Dendritic cell treated with granulocyte-macrophage colony-stimulating factor and Interleukin-4, amounts not matched to agents 40 ng/mL and 50 ng/mL, for 4 days (primary cell): ENCODE measurements around the gene PPM1B.

Source experiments
- H3K27ac Mint-ChIP-seq: one replicate; pipeline ENCODE4 v1.8.0; 2022; ENCODE audit warnings: mild to moderate bottlenecking, mixed read lengths
- H3K27me3 Mint-ChIP-seq: one replicate; pipeline ENCODE4 v1.8.0; 2022; ENCODE audit warnings: mild to moderate bottlenecking, mixed read lengths
- H3K36me3 Mint-ChIP-seq: one replicate; pipeline ENCODE4 v1.8.0; 2022; ENCODE audit warnings: low read depth, mixed read lengths
- H3K4me1 Mint-ChIP-seq: one replicate; pipeline ENCODE4 v1.8.0; 2022; ENCODE audit warnings: low read depth, mixed read lengths
- H3K4me3 Mint-ChIP-seq: one replicate; pipeline ENCODE4 v1.8.0; 2022; ENCODE audit warnings: mild to moderate bottlenecking, moderate library complexity, mixed read lengths
- H3K9me3 Mint-ChIP-seq: one replicate; pipeline ENCODE4 v1.8.0; 2022; ENCODE audit warnings: mixed read lengths
- intact Hi-C: fragments of 100-400 bp; cut with micrococcal nuclease; formaldehyde crosslinking; loops from one replicate; pipeline ENCODE4 v1.15.0; 2022

PPM1B gene

DNA sequence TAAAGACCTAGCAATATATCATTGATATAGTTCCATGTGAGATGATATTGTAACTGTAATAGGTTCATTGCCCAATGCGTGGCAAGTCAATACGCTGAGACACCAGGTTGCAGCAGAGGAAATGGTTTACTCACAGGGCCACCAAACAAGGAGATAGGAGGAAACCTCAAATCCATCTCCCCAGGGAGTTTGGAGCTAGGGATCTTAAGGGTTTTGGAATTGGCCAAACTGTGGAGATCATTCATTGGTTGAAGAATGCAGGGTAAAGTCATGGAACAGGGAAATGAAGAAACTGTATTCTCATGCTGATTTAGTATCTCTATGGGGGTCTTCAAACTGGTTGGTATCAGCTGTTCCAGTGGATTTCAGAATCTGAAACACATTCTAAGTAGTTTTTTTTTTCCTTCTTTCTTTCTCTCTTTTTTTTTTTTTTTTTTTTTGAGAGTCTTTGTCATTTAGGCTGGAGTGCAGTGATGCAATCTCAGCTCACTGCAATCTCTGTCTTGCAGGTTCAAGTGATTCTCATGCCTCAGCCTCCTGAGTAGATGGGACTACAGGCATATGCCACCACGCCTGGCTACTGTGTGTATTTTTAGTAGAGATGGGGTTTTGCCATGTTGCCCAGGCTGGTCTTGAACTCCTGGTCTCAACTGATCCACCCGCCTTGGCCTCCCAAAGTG is 30.7 kb upstream of the PPM1B start:
- peaks cover 12% of the 10 kb centered on the region for H3K4me1 Mint-ChIP-seq
- H3K27me3 Mint-ChIP-seq: no peaks in the 10 kb centered on the region
- intact Hi-C loops: no loop called here
- H3K27ac Mint-ChIP-seq: no peak overlapping the region
- H3K4me3 Mint-ChIP-seq: no peak overlapping the region
- H3K9me3 Mint-ChIP-seq: no peaks in the 10 kb centered on the region
- no peaks in the 10 kb centered on the region for H3K36me3 Mint-ChIP-seq

DNA sequence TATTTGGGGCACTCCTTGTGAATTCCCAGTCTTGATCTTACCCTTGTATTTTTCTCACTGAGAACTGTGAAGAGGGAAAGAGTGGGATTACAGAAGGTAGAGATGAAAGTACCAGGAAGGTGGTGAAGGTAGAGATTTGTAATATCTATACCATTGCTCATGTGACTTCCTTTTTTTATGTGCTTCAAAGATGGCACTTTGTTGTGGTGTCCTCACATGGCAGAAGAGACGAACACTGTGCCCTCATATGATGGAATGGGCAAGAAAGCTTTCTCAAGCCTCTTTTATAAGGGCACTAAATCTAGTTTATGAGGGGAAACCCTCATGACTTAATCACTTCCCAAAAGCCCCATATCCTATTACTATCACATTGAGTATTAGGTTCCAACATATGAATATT is 28.9 kb upstream of the PPM1B start:
- no peaks in the 10 kb centered on the region for H3K27me3 Mint-ChIP-seq
- no peaks in the 10 kb centered on the region for H3K36me3 Mint-ChIP-seq
- intact Hi-C loops: no loop called here
- H3K4me1 Mint-ChIP-seq: peaks cover 12% of the 10 kb centered on the region
- H3K4me3 Mint-ChIP-seq: no peak overlapping the region
- no peaks in the 10 kb centered on the region for H3K9me3 Mint-ChIP-seq
- no peak overlapping the region for H3K27ac Mint-ChIP-seq

DNA sequence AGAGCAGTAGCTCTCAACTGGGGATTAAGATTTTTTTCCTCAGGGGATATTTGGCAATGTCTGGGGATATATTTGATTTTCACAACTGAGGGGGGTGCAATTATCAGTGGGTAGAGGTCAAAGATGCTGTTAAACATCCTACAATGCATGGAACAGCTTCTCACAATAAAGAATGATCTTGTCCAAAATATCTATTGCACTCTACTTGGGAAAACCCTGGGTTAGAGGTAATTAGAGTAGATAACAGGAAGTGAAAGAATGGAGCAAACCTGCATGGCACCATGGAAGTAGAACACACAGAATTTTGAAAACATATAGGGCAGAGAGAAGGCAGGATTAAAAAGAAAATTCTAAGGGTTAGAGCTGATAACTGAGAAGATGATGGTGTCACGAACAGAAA is 26.4 kb upstream of the PPM1B start:
- intact Hi-C loops: no loop called here
- no peak overlapping the region for H3K4me3 Mint-ChIP-seq

DNA sequence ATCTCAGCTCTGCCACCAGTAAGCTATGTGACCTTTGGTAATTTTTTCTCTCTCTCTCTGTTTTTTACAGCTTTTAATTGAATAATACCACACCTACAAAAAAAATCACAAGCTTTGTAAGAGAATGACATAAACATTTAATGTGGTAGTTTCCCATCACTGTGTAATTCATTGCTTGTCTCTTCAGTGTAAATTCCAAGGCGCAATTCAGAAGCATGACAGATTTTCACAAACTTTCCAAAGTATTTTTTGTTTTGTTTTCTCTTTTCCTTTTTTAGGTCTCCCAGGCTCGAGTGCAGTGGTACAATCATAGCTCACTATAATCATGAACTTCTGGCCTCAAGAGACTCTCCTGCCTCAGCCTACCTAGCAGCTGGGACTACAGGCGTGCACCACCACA is 25.0 kb upstream of the PPM1B start:
- Mint-ChIP-seq H3K36me3 (no peaks in the 10 kb centered on the region), H3K9me3 (no peaks in the 10 kb centered on the region), H3K4me1 (peaks cover 7% of the 10 kb centered on the region), H3K27ac (no peak overlapping the region), H3K27me3 (no peaks in the 10 kb centered on the region), H3K4me3 (no peak overlapping the region)
- intact Hi-C loops: no loop called here

More for the DNA sequence above, 26.4 kb upstream of the PPM1B start:
- H3K4me1 Mint-ChIP-seq: peaks cover 12% of the 10 kb centered on the region
- H3K36me3 Mint-ChIP-seq: no peaks in the 10 kb centered on the region
- H3K27ac Mint-ChIP-seq: no peak overlapping the region
- H3K27me3 Mint-ChIP-seq: no peaks in the 10 kb centered on the region
- H3K9me3 Mint-ChIP-seq: no peaks in the 10 kb centered on the region

DNA sequence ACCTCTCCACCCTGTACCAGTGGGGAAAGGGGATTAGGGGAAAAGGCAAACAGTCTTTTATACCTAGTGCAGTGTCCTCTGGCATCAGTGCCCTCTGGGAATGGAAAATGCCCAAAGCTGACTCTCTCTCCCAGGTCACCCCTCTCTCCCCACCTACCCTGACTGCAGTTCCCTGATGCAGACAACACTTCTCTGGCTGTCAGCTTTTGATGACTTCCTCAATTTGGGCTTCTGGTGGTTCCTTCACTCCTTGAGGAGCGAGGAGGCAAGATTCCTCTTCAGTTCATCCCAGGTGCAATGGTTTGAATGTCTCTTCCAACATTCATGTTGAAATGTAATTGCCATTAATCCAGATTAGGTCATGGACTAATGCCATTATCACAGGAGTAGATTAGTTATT is 19.7 kb upstream of the PPM1B start:
- no peaks in the 10 kb centered on the region for H3K4me1 Mint-ChIP-seq
- intact Hi-C loops: no loop called here
- no peak overlapping the region for H3K27ac Mint-ChIP-seq
- H3K9me3 Mint-ChIP-seq: no peaks in the 10 kb centered on the region
- H3K36me3 Mint-ChIP-seq: no peaks in the 10 kb centered on the region
- H3K4me3 Mint-ChIP-seq: no peak overlapping the region
- no peaks in the 10 kb centered on the region for H3K27me3 Mint-ChIP-seq

DNA sequence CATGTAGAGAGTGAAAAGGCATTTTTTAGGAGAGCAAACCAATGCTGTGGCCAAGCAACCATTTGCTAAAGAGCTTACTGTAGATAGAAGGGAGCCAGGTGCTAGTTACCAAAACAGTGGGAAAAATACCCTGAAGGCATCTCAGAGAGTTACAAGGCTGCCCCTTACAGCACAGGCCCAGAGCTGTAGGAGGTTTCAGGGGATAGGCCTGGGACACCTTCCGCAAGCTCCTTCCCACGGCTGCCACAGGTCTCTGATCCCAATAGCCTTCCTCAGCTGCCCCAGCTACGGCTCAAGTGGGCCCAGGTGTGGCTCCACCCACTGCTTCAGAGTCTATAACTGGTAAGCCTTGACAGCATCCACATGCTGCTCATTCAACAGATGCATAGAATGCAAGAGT is 18.2 kb upstream of the PPM1B start:
- Mint-ChIP-seq H3K36me3 (no peaks in the 10 kb centered on the region), H3K27ac (no peak overlapping the region), H3K4me3 (no peak overlapping the region), H3K9me3 (no peaks in the 10 kb centered on the region), H3K4me1 (no peaks in the 10 kb centered on the region), H3K27me3 (no peaks in the 10 kb centered on the region)
- intact Hi-C loops: no loop called here

DNA sequence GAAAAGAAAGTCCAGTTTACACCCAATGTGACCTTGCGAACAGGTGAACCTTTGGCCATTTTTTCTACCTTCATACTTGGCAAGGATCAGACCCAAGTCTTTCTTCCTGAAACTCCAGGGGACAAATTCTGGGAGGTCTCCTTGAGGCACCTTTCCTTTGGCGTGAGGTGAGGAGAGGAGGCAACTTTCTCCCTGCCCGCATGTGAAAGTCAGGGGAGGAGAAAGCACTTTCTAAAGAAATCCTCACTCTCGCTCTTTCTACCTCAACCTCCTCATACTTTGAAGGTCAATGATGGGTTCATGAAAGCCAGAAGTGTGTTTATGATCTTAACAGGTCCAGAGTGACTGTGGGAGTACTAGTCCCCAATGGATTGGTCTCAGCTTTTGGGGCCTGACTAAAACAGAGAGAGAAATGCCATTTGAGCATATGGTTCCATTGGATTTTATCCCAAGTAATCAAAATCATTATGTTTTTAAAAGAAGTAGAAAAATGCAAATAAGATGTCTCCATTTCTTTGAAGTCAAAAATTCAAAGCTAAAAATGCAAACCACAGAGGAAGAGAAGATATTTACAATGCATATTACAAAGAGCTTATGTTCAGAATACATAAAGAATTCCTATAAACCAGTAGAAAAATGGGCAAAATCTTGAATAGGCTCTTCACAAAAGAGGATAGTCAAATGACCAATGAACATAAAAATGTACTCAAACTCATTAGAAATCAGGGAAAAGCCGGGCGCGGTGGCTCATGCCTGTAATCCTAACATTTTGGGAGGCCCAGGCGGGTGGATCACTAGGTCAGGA is 15.6 kb upstream of the PPM1B start:
- no peak overlapping the region for H3K27ac Mint-ChIP-seq
- H3K9me3 Mint-ChIP-seq: no peaks in the 10 kb centered on the region
- no peak overlapping the region for H3K4me3 Mint-ChIP-seq
- H3K36me3 Mint-ChIP-seq: no peaks in the 10 kb centered on the region
- no peaks in the 10 kb centered on the region for H3K27me3 Mint-ChIP-seq
- intact Hi-C loops: no loop called here
- no peaks in the 10 kb centered on the region for H3K4me1 Mint-ChIP-seq

DNA sequence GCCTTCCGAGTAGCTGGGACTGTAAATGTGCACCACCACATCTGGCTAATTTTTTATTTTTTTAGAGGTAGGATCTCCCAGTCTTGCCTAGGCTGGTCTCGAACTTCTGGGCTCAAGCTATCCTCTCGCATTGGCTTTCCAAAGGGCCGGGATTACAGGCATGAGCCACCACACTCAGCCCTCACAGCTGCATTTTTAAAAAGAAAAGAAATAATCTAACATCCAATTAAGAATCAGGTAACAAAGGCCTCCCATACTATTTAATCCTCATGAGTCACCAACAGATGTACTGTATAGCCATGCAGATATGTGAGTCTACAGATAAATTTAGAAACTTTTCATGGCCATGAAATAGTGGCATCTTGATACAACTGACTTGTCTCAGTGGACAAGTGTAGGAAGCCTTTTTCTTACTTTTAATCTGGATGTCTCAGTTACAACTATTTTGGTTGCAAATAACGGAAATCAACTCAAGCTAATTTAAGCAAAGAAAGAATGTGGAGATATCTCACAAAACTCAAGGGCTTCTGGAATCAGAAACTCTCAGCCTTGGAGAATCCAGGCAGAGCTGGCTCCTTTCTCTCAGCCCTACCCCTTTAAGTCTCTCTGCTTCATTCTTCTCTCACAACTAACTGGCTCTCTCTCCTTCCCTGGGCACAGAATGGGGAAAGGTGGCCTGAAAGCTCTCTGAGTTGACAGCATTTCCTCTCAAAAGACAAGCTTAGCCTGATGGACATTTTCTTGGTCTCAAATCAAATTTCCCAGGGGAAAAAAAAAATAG is 12.8 kb upstream of the PPM1B start:
- H3K27ac Mint-ChIP-seq: no peak overlapping the region
- no peaks in the 10 kb centered on the region for H3K9me3 Mint-ChIP-seq
- intact Hi-C loops: no loop called here
- H3K4me1 Mint-ChIP-seq: no peaks in the 10 kb centered on the region
- no peaks in the 10 kb centered on the region for H3K36me3 Mint-ChIP-seq
- H3K27me3 Mint-ChIP-seq: no peaks in the 10 kb centered on the region
- H3K4me3 Mint-ChIP-seq: no peak overlapping the region

DNA sequence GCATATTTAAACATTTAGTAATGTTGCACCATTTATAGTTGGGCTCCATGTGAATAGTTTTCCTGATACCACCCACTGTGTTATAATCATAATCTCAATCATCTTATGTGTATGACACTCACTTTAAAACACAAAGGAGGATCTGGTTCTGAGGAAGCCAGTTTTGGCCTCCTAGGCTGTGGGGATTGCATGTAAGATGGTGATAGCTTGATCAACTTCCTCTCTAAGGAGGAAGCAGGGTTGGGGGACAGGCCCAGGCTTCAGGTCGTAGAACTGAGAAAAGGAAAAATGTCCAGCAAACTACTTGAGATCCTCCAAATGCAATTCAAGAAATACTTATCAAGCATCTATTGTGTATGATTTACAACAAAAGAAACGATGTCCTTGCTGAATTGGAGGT is 4.9 kb upstream of the PPM1B start:
- Mint-ChIP-seq H3K27me3 (no peaks in the 10 kb centered on the region), H3K9me3 (no peaks in the 10 kb centered on the region), H3K27ac (no peak overlapping the region), H3K36me3 (peaks cover 3% of the 10 kb centered on the region), H3K4me1 (peaks cover 19% of the 10 kb centered on the region), H3K4me3 (no peak overlapping the region)
- intact Hi-C loops: no loop called here

DNA sequence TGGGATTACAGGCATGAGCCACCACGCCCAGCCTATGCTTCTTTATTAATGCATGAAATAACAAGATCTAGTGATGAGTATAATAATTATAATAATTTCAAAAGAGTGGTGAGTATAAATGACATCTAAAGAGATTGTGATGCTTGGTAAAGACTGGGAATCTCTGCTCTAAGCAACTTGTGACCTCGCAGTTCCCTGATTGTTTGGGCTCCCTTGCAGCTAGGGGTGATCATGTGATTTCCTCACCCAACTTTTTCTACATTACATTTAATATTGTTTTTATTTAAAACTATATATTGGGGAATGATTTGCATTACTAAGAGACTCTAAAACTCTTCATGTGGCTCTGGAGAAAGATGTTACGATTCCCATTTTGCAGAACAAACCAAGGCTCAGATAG is 4.1 kb upstream of the PPM1B start:
- no peak overlapping the region for H3K27ac Mint-ChIP-seq
- intact Hi-C loops: no loop called here
- H3K36me3 Mint-ChIP-seq: peaks cover 12% of the 10 kb centered on the region
- peaks cover 19% of the 10 kb centered on the region for H3K4me1 Mint-ChIP-seq
- no peaks in the 10 kb centered on the region for H3K9me3 Mint-ChIP-seq
- no peaks in the 10 kb centered on the region for H3K27me3 Mint-ChIP-seq
- H3K4me3 Mint-ChIP-seq: no peak overlapping the region

DNA sequence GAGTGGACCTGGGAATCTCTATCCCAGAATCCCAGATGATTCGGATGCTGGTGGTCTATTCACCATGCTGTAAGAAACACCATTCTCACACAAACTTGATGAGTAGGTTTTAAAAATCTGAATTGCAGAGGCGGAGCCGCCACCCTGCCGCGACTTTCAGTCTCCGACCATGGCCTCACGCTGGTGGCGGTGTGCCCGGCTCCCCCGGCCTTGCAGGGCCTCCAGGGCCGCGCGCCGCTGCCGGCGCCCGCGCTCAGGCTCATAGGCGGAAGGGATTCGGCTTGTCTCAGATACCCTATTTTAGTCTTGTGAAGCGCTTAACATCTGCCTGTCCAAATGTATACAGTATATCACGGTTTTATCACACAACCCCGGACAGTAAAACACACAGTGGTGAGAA is 2.6 kb upstream of the PPM1B start:
- no peak overlapping the region for H3K4me3 Mint-ChIP-seq

DNA sequence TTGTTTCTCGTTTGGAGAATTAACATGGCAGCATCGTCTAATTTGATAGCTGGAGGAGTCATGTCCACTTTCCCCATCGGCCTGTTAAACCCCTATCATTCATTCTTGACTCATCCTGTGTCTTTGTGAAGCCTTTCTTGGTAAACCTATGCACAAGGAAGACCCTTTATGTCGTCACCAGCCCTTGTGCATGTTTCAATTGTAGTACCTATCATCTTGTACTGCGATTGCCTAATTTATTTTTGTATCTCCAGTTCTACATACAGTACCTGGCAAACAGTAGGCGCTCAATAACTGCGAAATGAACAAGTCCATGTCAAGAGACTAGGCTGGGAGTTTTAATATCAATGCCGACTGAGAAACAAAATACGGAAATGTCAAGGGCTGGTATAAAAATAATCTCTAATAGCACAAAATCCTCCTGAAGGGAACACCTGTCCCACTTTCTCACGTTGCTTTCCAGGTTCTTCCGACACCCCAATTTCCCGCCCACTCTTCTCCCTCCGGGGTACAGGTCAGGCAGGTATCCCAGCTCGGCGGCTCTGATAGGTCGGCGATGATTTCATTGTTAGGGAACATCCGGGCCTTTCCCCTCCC is 1.3 kb upstream of the PPM1B start:
- no peaks in the 10 kb centered on the region for H3K9me3 Mint-ChIP-seq
- intact Hi-C loops: no loop called here
- H3K4me1 Mint-ChIP-seq: peaks cover 30% of the 10 kb centered on the region
- peaks cover 22% of the 10 kb centered on the region for H3K36me3 Mint-ChIP-seq
- peak overlapping the region; percentile 99 for H3K27ac Mint-ChIP-seq
- peak overlapping the region; percentile 79 for H3K4me3 Mint-ChIP-seq
- no peaks in the 10 kb centered on the region for H3K27me3 Mint-ChIP-seq

More for the DNA sequence above, 2.6 kb upstream of the PPM1B start:
- intact Hi-C loops: no loop called here
- Mint-ChIP-seq H3K27me3 (no peaks in the 10 kb centered on the region), H3K27ac (no peak overlapping the region), H3K4me1 (peaks cover 26% of the 10 kb centered on the region), H3K36me3 (peaks cover 22% of the 10 kb centered on the region), H3K9me3 (no peaks in the 10 kb centered on the region)

DNA sequence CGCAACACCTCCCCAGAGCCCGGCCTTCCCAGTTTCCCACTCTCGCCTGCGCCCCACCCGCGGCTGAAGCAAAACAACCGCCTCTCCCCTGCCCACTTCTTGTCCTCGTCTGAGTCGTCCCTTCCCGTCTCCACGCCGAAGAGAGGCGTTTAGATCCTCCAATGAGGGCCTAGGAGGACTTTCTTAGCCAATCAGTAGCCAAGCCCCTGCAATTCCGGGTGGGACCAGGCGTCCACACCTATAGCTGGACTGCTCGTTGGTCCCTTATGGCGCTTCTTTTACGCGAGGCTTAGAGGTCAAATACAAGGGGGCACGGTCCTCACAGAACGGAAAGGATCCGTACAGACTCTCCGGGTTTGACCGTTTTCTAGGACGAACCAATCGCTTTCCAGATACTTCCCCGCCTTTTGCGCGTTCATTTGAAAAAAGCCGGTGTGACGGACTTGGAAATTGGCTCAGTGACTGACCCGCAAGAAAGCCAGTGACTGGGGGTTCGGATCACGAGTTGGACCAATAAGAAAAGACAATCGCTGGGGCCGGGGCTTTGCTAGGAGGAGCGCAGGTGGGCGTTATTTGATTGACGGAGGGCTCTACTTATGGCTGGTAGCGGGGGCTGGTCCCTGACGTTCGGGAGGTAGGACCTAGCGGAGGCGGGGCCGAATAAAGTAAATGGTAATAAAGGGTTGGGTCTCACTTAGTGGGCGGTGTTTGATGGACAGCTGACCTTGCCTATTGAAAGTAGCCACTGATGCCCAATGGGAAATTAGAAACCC is 581 bp upstream of the PPM1B start:
- no peaks in the 10 kb centered on the region for H3K9me3 Mint-ChIP-seq
- peaks cover 22% of the 10 kb centered on the region for H3K36me3 Mint-ChIP-seq
- H3K4me1 Mint-ChIP-seq: peaks cover 35% of the 10 kb centered on the region
- peak overlapping the region; percentile 79 for H3K4me3 Mint-ChIP-seq
- intact Hi-C loops: loop anchor here (1.0 to 2.0 kb wide), 2 partner anchors 81 to 193 kb away; partner anchors contain the start of genes CAMKMT and PREPL
- peak overlapping the region; percentile 99 for H3K27ac Mint-ChIP-seq
- H3K27me3 Mint-ChIP-seq: no peaks in the 10 kb centered on the region
